Liver (tissue), 9 donors: ENCODE results near the gene NDUFA5. TPM values are rescaled to one million over a fixed set of nuclear protein-coding genes. Genes with fewer than 3 reads are reported as not detected.

Source experiments
- DNase-seq: peaks from one replicate; pipeline ENCODE4 v3.0.0-alpha.2; 2017; ENCODE audit warnings: low spot score
- H3K27ac ChIP-seq, 2 donors: one replicate each; pipeline ENCODE4 v1.7.0; 2013; ENCODE audit warnings: inconsistent platforms in 2 of 2, low read length in 2 of 2, control low read depth in 1 of 2, low read depth in 1 of 2, mild to moderate bottlenecking in 1 of 2
- H3K27me3 ChIP-seq, 4 donors: one replicate each; pipeline versions ENCODE4 v1.6.1 to v1.7.0; 2013; ENCODE audit warnings: low read length in 3 of 4, inconsistent platforms in 1 of 4, mild to moderate bottlenecking in 1 of 4, moderate library complexity in 1 of 4; ENCODE audit not compliant: control insufficient read depth in 4 of 4, insufficient read depth in 4 of 4
- H3K36me3 ChIP-seq, 4 donors: one replicate each; pipeline versions ENCODE4 v1.6.1 to v1.7.0; 2013; ENCODE audit warnings: low read length in 3 of 4, mild to moderate bottlenecking in 3 of 4, low read depth in 1 of 4, moderate library complexity in 1 of 4; ENCODE audit not compliant: control insufficient read depth in 4 of 4, insufficient read depth in 3 of 4
- H3K4me1 ChIP-seq, 4 donors: one replicate each; pipeline versions ENCODE4 v1.6.1 to v1.7.0; 2013; ENCODE audit warnings: low read length in 3 of 4, mild to moderate bottlenecking in 3 of 4, moderate library complexity in 1 of 4; ENCODE audit not compliant: control insufficient read depth in 4 of 4, insufficient read depth in 4 of 4
- H3K4me3 ChIP-seq, 3 donors: one replicate each; pipeline versions ENCODE4 v1.6.1 to v1.7.0; 2013; ENCODE audit warnings: low read length in 3 of 3, control low read depth in 1 of 3, low read depth in 1 of 3, mild to moderate bottlenecking in 1 of 3
- H3K9ac ChIP-seq, 2 donors: one replicate each; pipeline ENCODE4 v1.7.0; 2013; ENCODE audit warnings: low read length in 2 of 2, mild to moderate bottlenecking in 2 of 2, moderate library complexity in 2 of 2, control low read depth in 1 of 2, low read depth in 1 of 2
- H3K9me3 ChIP-seq, 4 donors: one replicate each; pipeline versions ENCODE4 v1.6.1 to v1.7.0; 2013; ENCODE audit warnings: low read length in 3 of 4; ENCODE audit not compliant: control insufficient read depth in 4 of 4
- EGR1 ChIP-seq, 2 donors: IDR thresholded peaks; 2 replicates each; pipeline ENCODE4 v1.6.1; 2016 to 2018; ENCODE audit warnings: antibody characterized with exemption in 2 of 2, low read depth in 2 of 2
- FOXA1 ChIP-seq: IDR thresholded peaks from 2 replicates; pipeline ENCODE4 v1.6.1; 2016; ENCODE audit warnings: antibody characterized with exemption
- FOXA2 ChIP-seq: IDR thresholded peaks from 2 replicates; pipeline ENCODE4 v1.6.1; 2016; ENCODE audit warnings: antibody characterized with exemption
- GABPA ChIP-seq, 2 donors: IDR thresholded peaks in 1 of 2; conservative IDR thresholded peaks in 1 of 2; 2 replicates each; pipeline ENCODE4 v1.6.1; 2016; ENCODE audit warnings: antibody characterized with exemption in 2 of 2, mild to moderate bottlenecking in 1 of 2, moderate library complexity in 1 of 2
- HNF4A ChIP-seq, 2 donors: conservative IDR thresholded peaks; 2 replicates each; pipeline ENCODE4 v1.6.1; 2016; ENCODE audit warnings: antibody characterized with exemption in 2 of 2, mild to moderate bottlenecking in 2 of 2
- HNF4G ChIP-seq: IDR thresholded peaks from 2 replicates; pipeline ENCODE4 v1.6.1; 2016; ENCODE audit warnings: antibody characterized with exemption
- JUND ChIP-seq, 2 donors: IDR thresholded peaks; 2 replicates each; pipeline ENCODE4 v1.6.1; 2016; ENCODE audit warnings: antibody characterized with exemption in 2 of 2
- NR2F2 ChIP-seq: IDR thresholded peaks from 2 replicates; pipeline ENCODE4 v1.6.1; 2016; ENCODE audit warnings: antibody characterized with exemption
- RAD21 ChIP-seq, 2 donors: IDR thresholded peaks; 2 replicates each; pipeline ENCODE4 v1.6.1; 2016; ENCODE audit warnings: antibody characterized with exemption in 2 of 2, mild to moderate bottlenecking in 2 of 2
- RXRA ChIP-seq, 2 donors: IDR thresholded peaks; 2 replicates each; pipeline ENCODE4 v1.6.1; 2017 to 2018; ENCODE audit warnings: antibody characterized with exemption in 2 of 2, mild to moderate bottlenecking in 1 of 2
- SP1 ChIP-seq: IDR thresholded peaks from 2 replicates; pipeline ENCODE4 v1.6.1; 2018; ENCODE audit warnings: antibody characterized with exemption, mild to moderate bottlenecking
- TAF1 ChIP-seq: conservative IDR thresholded peaks from 2 replicates; pipeline ENCODE4 v1.6.1; 2016; ENCODE audit warnings: antibody characterized with exemption, mild to moderate bottlenecking
- WGBS: extraction: QIAGEN DNeasy Blood & Tissue Kit; methylation state at CpG from one replicate; pipeline ENCODE4 v1.1.7; 2013; 5-methylcytosine and 5-hydroxymethylcytosine counted together
- polyA plus RNA-seq, 2 donors: library from polyadenylated mRNA; stranded (reverse) in 1 of 2; unstranded in 1 of 2; fragments of 200-250 nt in 1 of 2; fragments of >200 nt in 1 of 2; fragmentation: Nextera tagmentation in 1 of 2; extraction: Ambion mirVana in 1 of 2; gene quantifications; one replicate each; pipeline versions ENCODE4 v1.2.1 to v1.2.3, GENCODE V29; 2013 to 2015
- total RNA-seq, 2 donors: library from RNA; depleted of rRNA; stranded (reverse); fragments of >200 nt; gene quantifications; one replicate each; pipeline ENCODE4 v1.2.3, GENCODE V29; 2014
- TF ChIP-seq, protein P1 (sequence below): fragments of 150-350 bp; IDR thresholded peaks from 2 replicates; pipeline ENCODE4 v1.5.1; 2017; ENCODE audit warnings: improper control_type of control experiment, low read depth, low read length; ENCODE audit not compliant: missing input control
- TF ChIP-seq, protein P2 (sequence below): IDR thresholded peaks from 2 replicates; pipeline ENCODE4 v1.6.1; 2016; ENCODE audit warnings: antibody characterized with exemption
- TF ChIP-seq, protein P3 (sequence below): IDR thresholded peaks from 2 replicates; pipeline ENCODE4 v1.6.1; 2016; ENCODE audit warnings: antibody characterized with exemption
- TF ChIP-seq, protein P4 (sequence below): IDR thresholded peaks from 2 replicates; pipeline ENCODE4 v1.6.1; 2016; ENCODE audit warnings: antibody characterized with exemption, mild to moderate bottlenecking
- TF ChIP-seq, protein P5 (sequence below): IDR thresholded peaks from 2 replicates; pipeline ENCODE4 v1.6.1; 2016; ENCODE audit warnings: antibody characterized with exemption
- donor health status: healthy.
- donor health status: healthy.
- donor health status: healthy.
- donor health status: healthy.
- donor health status: healthy.

Gene NDUFA5
- total and polyA plus RNA-seq, 4 donors, result 27.4 to 102 (median 34.4) TPM

DNA sequence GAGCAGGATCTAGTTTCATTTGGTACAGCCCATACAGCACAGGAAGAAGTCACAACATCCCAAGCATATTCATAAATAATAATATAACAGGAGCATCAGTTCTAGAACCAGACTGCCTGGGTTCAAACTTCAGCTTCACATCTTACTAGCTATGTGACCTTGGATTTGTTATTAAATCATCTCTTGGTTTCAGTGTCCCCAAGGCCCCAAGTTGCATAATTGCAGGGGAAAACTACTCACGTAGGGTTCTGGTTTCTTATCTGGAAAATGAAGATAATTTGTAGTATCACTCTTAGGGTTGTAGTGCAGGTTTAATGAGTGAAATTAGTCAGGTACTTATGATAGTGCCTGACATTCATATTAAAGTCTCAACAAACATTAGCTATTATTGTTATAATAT is 17.7 kb downstream of the NDUFA5 start:
- Histone ChIP-seq H3K36me3 (peaks cover 0 to 12% (median 1%) of the 10 kb centered on the region in 4 donors), H3K4me1 (peaks cover 0 to 3% (median 0%) of the 10 kb centered on the region in 4 donors), H3K4me3 (no peak overlapping the region), H3K9me3 (no peaks in the 10 kb centered on the region), H3K27ac (no peak overlapping the region), H3K27me3 (no peaks in the 10 kb centered on the region), H3K9ac (no peak overlapping the region)
- no peak for DNase-seq
- WGBS, result 66% methylated on average over 1 of the region's 1 CpG
- no peak for TF ChIP-seq GABPA (IDR thresholded peaks at IDR 0.05 in 1 of 2, conservative IDR thresholded peaks at IDR 0.05 in 1 of 2)

DNA sequence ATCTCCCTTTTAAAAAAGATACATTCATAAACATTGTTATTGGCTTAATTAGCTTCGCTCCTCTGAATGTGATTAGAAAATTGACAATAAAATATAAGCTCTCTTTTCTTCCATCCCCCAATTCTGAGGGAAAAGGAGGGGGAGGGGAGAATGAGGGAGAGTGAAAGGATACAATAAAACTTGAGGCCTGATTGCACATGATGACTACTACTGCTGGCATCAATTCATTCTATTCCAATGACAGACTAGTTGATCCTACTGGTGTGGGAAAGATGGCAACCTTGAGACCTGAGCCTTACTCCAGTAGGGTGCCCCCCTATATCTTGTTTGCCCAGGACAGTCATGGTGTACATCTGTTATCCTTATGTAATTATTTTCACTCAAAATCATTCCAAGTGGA is 18.7 kb downstream of the NDUFA5 start:
- H3K4me3 ChIP-seq, result no peak overlapping the region
- 99% methylated on average over 1 of the region's 1 CpG for WGBS
- no peaks in the 10 kb centered on the region for H3K9me3 ChIP-seq
- no peak overlapping the region for H3K9ac ChIP-seq
- DNase-seq, result no peak
- no peaks in the 10 kb centered on the region for H3K27me3 ChIP-seq
- H3K36me3 ChIP-seq, result peaks cover 0 to 12% (median 1%) of the 10 kb centered on the region in 4 donors
- H3K27ac ChIP-seq, result no peak overlapping the region
- TF ChIP-seq, protein P1, sequence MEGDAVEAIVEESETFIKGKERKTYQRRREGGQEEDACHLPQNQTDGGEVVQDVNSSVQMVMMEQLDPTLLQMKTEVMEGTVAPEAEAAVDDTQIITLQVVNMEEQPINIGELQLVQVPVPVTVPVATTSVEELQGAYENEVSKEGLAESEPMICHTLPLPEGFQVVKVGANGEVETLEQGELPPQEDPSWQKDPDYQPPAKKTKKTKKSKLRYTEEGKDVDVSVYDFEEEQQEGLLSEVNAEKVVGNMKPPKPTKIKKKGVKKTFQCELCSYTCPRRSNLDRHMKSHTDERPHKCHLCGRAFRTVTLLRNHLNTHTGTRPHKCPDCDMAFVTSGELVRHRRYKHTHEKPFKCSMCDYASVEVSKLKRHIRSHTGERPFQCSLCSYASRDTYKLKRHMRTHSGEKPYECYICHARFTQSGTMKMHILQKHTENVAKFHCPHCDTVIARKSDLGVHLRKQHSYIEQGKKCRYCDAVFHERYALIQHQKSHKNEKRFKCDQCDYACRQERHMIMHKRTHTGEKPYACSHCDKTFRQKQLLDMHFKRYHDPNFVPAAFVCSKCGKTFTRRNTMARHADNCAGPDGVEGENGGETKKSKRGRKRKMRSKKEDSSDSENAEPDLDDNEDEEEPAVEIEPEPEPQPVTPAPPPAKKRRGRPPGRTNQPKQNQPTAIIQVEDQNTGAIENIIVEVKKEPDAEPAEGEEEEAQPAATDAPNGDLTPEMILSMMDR, result no peak
- TF ChIP-seq HNF4A (conservative IDR thresholded peaks at IDR 0.05) (no peak), NR2F2 (no peak), RAD21 (IDR thresholded peaks at IDR 0.05) (no peak), SP1 (no peak), HNF4G (no peak), TAF1 (no peak), FOXA2 (no peak), EGR1 (IDR thresholded peaks at IDR 0.05; ENCODE audit: low read depth in 2 of 2) (no peak), JUND (IDR thresholded peaks at IDR 0.05) (no peak), RXRA (IDR thresholded peaks at IDR 0.05) (no peak), FOXA1 (no peak), GABPA (IDR thresholded peaks at IDR 0.05 in 1 of 2, conservative IDR thresholded peaks at IDR 0.05 in 1 of 2) (no peak)
- TF ChIP-seq, protein P2, sequence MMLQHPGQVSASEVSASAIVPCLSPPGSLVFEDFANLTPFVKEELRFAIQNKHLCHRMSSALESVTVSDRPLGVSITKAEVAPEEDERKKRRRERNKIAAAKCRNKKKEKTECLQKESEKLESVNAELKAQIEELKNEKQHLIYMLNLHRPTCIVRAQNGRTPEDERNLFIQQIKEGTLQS, result no peak
- TF ChIP-seq, protein P3, sequence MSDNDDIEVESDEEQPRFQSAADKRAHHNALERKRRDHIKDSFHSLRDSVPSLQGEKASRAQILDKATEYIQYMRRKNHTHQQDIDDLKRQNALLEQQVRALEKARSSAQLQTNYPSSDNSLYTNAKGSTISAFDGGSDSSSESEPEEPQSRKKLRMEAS, result no peak
- TF ChIP-seq, protein P4, sequence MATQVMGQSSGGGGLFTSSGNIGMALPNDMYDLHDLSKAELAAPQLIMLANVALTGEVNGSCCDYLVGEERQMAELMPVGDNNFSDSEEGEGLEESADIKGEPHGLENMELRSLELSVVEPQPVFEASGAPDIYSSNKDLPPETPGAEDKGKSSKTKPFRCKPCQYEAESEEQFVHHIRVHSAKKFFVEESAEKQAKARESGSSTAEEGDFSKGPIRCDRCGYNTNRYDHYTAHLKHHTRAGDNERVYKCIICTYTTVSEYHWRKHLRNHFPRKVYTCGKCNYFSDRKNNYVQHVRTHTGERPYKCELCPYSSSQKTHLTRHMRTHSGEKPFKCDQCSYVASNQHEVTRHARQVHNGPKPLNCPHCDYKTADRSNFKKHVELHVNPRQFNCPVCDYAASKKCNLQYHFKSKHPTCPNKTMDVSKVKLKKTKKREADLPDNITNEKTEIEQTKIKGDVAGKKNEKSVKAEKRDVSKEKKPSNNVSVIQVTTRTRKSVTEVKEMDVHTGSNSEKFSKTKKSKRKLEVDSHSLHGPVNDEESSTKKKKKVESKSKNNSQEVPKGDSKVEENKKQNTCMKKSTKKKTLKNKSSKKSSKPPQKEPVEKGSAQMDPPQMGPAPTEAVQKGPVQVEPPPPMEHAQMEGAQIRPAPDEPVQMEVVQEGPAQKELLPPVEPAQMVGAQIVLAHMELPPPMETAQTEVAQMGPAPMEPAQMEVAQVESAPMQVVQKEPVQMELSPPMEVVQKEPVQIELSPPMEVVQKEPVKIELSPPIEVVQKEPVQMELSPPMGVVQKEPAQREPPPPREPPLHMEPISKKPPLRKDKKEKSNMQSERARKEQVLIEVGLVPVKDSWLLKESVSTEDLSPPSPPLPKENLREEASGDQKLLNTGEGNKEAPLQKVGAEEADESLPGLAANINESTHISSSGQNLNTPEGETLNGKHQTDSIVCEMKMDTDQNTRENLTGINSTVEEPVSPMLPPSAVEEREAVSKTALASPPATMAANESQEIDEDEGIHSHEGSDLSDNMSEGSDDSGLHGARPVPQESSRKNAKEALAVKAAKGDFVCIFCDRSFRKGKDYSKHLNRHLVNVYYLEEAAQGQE, result no peak
- TF ChIP-seq, protein P5, sequence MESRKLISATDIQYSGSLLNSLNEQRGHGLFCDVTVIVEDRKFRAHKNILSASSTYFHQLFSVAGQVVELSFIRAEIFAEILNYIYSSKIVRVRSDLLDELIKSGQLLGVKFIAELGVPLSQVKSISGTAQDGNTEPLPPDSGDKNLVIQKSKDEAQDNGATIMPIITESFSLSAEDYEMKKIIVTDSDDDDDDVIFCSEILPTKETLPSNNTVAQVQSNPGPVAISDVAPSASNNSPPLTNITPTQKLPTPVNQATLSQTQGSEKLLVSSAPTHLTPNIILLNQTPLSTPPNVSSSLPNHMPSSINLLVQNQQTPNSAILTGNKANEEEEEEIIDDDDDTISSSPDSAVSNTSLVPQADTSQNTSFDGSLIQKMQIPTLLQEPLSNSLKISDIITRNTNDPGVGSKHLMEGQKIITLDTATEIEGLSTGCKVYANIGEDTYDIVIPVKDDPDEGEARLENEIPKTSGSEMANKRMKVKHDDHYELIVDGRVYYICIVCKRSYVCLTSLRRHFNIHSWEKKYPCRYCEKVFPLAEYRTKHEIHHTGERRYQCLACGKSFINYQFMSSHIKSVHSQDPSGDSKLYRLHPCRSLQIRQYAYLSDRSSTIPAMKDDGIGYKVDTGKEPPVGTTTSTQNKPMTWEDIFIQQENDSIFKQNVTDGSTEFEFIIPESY, result no peak
- H3K4me1 ChIP-seq, result peaks cover 0 to 8% (median 5%) of the 10 kb centered on the region in 4 donors
